A549 treated with Mapracorat at 1 μM for 4 hours (cell line): ENCODE data around the gene CENPQ. TPM values are rescaled to one million over a fixed set of nuclear protein-coding genes. Genes with fewer than 3 reads are reported as not detected.

Source experiments
- total RNA-seq: library from RNA; stranded (reverse); fragments of 200-300 nt; extraction: Qiagen RNA extraction; gene quantifications from 5 replicates; pipeline ENCODE4 v1.2.3, GENCODE V29; 2022

CENPQ gene, protein sequence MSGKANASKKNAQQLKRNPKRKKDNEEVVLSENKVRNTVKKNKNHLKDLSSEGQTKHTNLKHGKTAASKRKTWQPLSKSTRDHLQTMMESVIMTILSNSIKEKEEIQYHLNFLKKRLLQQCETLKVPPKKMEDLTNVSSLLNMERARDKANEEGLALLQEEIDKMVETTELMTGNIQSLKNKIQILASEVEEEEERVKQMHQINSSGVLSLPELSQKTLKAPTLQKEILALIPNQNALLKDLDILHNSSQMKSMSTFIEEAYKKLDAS
- 6.1 to 8.2 TPM (median 7.2 TPM) in 5 replicates for total RNA-seq

DNA sequence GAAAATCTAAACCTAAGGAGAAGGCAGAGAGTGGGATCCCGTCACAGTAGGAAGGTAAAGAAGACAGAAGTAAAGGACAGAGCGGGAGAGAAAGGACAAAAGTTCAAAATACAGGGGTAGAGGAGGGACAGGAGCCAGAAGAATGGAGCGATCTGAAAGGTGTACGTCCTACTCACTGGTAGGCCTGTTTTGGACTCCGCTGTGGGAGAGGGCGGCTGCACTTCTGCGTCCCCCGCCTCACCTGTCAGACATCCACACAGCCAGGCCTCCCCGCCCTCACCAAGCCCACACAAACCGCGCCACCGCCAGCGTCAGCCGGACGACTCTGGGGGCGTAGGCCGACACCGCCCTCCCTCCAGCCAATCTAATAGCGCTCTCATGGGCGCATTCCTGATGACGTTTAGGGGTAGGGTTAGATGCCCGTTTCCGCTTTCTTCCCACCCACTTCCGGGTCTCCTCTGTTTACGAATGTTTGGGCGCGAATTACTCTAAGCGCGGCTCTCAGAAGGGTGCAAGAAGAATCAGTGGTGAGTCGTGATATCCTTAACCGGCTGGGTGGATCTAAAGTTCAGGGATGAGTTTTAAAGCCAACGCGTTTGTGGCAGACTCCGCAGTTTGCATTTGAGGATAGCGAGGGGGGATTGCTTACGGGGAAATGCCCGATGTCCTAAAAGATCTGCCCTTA is at the start of gene CENPQ, which contains the start of gene MMUT:
Gene CENPQ (plus strand): TSS at position 444 of the 685 bp plus-strand sequence. CDS start 6,807 bp downstream, outside the sequence.
Gene MMUT (minus strand): TSS at position 327 of the 685 bp plus-strand sequence. CDS start 3,787 bp downstream, outside the sequence.

DNA sequence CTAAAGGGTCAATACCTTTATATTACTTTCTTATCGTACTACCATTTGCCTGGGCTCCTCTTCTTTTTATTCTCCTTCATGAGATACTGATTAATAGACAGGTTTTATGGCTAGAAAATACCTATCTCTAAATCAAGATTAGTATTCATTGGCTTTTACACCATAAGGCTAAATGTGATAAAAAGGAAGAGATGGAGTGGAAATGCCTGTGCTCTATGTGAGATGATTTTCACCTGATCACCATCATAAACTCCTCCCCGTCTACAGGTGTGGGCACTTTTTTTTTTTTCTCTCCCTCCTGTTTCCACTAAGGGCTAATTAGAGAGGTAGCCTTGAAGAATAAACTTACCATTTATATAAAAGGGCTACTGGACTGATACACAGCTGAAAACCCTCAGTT is 36.5 kb downstream of the CENPQ start, which contains the start of gene GLYATL3:
Gene GLYATL3 (plus strand): TSS at position 301 of the 400 bp plus-strand sequence. CDS start 12,068 bp downstream, outside the sequence.

Other genes starting within 250 kb of the CENPQ start
- gene MMUT, start 117 bp upstream of the CENPQ start, total RNA-seq: 5.6 to 6.5 TPM (median 6.3 TPM) in 5 replicates
- gene GLYATL3, start 36.6 kb downstream of the CENPQ start, total RNA-seq: not detected in 5 replicates
- 9.7 to 13.3 TPM (median 11.2 TPM) in 5 replicates for gene C6orf141, start 87.3 kb downstream of the CENPQ start, total RNA-seq
- not detected in 5 replicates for gene RHAG, start 173.5 kb downstream of the CENPQ start, total RNA-seq